GM19452 (cell line): ENCODE results near the gene PRKAB2.
"Not testable (repeated sequence)": the region's sequence is repeated elsewhere in the genome, so short reads cannot be mapped to it uniquely, and the experiment has no call there.

ENCODE experiments used
- ATAC-seq: cut with Tn5 transposase; IDR thresholded peaks from one replicate; pipeline ENCODE4 v1.9.1; 2021; ENCODE audit not compliant: unreplicated experiment

PRKAB2 gene

GRCh38 chr1:147177611-147178380, 5.5 kb upstream of the PRKAB2 start:
- ATAC-seq: no peak

- no peak for ATAC-seq
These were observed 687 bp downstream of the PRKAB2 start for GRCh38 chr1:147171399-147172167.

DNA sequence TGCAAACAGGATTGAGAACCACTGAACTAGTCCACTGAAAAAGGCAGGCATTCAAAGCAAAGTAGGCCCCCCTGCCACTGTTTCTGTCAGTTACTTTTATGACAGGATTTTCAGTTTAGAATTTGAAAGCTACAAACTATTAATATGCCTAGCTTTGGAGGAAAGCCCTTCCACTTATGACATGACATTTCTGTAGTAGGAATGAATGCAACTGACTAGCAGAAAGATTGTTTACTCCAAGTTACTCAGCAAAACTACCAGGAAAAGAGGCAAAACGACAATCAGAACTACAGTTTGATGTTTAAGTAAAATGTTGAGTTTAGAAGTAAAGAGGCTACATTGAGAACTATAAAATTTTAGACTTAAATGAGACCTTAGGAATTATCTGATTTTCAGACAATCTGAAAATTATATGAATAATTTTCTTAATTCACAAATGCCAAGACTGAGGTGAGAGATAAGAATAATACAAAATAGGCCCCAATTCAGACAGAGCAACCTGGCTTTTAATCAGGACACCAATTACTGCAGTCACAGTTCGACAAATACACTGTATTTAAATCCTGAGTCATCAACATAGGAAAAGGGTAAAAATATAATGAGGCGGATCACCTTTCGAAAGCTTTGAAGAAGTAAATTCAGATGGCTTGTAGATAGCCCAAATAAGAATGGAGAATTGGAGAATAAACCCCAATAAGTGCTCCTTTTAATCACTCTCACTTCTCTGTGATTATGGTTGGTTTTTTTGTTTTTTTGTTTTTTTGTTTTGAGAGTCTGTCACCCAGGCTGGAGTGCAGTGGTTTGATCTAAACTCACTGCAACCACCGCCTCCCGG, 2.2 kb downstream of the PRKAB2 start:
- ATAC-seq: no peak

DNA sequence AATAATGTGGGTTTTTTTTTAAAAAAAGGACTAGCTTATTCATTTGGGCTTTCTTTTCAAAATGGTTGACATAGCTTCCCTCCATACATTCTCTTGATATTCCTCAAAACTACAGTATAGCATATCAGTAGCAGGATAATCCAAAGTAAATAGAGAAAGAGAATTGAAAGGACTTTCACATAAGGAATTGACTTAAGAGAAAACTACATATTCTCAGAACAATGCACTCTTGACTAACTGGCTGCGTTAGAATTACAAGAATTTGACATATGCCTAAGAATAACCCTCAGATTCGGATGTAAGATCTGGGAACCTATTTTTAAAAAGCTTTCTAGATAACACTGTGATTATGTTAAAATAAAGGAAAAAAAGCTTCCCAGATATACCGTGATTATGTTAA, 3.1 kb downstream of the PRKAB2 start:
- ATAC-seq: no peak

- ATAC-seq: no peak
These were observed 3.6 kb downstream of the PRKAB2 start for GRCh38 chr1:147168626-147169058.

DNA sequence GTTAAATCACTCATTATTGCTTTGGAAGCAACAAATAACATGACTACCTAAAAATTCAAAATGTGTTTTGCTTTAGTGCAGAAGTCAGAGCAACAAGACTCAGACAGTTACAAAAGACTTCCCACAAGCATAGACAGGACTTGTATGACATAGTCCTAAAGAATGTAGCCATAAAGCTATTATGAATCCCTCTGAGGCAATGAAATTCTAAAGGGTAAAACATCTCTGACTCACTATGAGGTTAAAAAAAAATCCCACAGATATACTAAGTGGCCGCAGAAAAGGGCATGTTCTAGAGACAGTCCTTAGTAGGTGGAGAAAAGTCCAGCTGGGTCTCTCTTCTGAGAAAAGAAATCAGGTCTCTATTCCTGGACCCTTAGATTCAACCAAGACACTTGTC, 4.9 kb downstream of the PRKAB2 start:
- ATAC-seq: no peak

DNA sequence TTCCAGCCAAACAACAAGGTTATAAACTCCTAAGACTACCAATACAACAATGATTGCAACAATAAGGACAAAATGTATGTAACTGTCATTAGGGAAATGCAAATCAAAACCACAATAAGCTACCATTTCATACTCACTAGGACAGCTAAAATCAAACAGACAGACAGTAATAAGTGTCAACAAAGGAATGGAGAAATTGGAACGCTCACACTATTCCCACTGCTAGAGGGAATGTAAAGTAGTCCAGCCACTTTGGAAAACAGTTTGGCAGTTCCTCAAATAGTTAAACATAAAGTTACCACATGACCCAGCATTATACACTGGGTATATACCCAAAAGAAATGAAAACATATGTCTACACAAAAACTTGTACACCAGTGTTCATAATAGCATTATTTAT, 9.3 kb downstream of the PRKAB2 start:
- ATAC-seq: no peak

DNA sequence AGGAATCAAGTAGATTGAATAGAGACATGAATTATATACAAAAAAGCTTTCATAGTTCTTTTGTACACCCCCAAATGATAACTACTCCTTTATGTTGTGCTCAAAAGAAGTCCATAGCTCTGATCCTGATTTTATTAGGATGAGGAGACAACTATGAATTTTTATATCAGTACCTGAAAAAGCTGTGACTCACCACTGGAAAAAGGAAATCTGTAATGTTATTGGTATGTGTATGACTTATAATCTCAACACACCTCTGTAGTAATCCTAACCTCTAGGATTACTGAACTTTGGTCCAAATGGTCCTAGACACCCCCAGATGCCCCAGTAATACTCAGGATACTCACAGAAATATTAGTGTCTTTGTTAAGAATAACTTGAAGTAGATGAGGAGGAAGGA, 10.2 kb downstream of the PRKAB2 start:
- no peak for ATAC-seq

DNA sequence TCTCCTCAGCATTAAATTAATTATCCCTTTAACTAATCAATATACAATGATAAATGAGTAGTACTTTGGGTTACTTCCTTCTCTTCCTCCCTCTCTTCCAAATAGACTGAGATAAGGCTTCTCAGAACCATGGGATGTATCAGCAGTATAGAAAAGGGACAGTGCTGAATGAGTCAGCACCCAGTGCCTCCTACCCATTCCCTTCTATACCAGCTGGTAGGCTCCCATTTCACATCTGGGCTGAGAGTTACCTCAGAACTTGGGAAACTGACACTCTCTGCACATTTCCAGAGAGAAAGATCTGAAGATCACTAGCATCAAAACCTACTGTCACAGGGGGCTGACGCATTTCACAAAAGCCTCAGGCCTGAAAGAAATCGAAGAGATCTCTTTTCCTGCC, 15.2 kb downstream of the PRKAB2 start:
- ATAC-seq: not testable (repeated sequence)

GRCh38 chr1:147156642-147157041, 15.6 kb downstream of the PRKAB2 start:
- ATAC-seq: no peak

- no peak for ATAC-seq
These were observed 19.5 kb downstream of the PRKAB2 start for GRCh38 chr1:147152772-147153171.

GRCh38 chr1:147151244-147151643, 21.0 kb downstream of the PRKAB2 start:
- ATAC-seq: no peak

- ATAC-seq: no peak
These were observed 29.4 kb downstream of the PRKAB2 start for GRCh38 chr1:147142886-147143285.

- not testable (repeated sequence) for ATAC-seq
These were observed 41.5 kb downstream of the PRKAB2 start for GRCh38 chr1:147130721-147131120.

- ATAC-seq: no peak
These were observed 43.0 kb downstream of the PRKAB2 start for GRCh38 chr1:147129116-147129873.

DNA sequence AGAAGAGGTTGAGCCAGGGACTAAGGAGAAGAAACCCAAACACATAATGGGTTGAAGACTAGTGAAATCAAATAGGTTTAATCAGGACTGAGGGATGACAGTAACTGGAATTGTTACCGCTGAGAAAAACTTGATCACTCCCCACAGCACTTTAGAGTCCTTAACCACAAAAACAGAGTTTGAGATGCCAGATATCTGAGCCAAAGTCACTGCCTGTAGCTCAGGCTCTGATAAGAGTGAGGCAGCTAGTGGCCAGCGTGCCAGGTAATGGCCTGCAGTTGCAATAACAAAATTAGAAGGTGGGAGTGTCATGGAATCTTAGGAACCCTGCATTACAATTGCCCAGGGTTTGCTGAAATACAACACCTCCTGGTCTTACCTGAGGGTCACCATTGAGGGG, 48.0 kb downstream of the PRKAB2 start:
- no peak for ATAC-seq

DNA sequence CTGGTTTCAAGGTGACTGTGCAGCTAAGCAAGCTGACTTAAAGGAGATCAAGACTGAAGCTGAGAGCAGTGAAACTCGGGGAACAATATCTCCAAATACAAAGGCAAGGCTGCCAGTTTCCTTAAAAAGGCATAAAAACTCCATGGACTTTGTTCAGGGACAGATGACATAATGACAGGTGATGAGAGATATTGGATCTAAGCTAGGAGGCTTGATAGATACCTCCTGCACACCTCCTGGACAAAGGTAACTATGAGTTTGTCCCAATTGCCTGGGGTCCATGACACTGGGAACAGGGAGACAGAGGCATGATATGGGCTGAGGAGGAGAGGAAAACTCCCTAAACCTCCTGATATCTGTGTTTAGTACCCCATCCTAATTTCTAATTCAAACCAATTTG, 55.2 kb downstream of the PRKAB2 start:
- no peak for ATAC-seq

- ATAC-seq: no peak
These were observed 56.8 kb downstream of the PRKAB2 start for GRCh38 chr1:147115496-147115895.

GRCh38 chr1:147115079-147115478, 57.2 kb downstream of the PRKAB2 start:
- not testable (repeated sequence) for ATAC-seq

DNA sequence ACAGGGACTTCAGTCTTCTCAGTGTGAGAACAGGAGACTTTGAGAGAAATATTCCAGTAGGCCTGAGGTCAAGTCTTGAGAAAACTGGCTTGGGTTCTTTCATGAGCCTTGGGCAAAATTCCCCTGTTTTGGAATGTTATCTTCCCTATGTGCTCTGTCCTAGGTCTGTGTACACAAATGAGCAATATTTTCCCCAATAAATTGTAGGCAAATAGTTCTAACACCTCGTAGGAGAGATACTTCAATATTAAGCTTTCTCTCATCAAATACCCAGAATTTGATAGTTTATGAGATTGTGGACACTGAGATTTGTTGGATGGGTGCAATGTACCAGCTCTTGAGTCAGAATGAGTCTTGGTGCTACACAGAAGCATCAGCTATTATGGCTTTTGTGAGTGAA, 57.9 kb downstream of the PRKAB2 start:
- not testable (repeated sequence) for ATAC-seq
